Stimulated activated CD4-positive, alpha-beta T cell treated with anti-CD3 and anti-CD28 coated beads, TNF-alpha, amount 100 ng/mL, for 24 hours (primary cell): Measurements from ENCODE around the gene P2RY13.

Experiments used
- DNase-seq, 3 experiments: peaks; one replicate each; pipeline ENCODE4 v3.0.0-alpha.2; 2020; ENCODE audit warnings: low read depth in 3 of 3

The P2RY13 gene

DNA sequence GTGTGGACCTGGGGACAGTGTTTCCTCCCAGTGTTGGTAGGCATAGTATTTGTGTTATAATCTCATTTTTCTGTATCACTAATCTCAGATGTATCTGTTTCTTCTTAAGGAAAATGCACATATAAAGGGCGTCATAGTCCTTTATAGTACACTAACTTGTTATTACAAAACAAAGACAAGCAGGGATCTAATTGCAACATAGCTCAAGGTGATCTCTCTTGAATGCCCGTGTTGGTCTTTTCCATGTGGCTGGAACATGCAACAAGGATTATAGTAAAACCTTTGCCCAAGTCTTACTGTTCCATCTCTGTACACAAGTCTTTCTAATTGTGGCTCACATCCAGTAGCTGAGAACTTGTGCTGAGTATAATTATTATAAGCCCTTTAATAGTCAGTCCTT is 9.2 kb downstream of the P2RY13 start:
- DNase-seq, result no peak

DNA sequence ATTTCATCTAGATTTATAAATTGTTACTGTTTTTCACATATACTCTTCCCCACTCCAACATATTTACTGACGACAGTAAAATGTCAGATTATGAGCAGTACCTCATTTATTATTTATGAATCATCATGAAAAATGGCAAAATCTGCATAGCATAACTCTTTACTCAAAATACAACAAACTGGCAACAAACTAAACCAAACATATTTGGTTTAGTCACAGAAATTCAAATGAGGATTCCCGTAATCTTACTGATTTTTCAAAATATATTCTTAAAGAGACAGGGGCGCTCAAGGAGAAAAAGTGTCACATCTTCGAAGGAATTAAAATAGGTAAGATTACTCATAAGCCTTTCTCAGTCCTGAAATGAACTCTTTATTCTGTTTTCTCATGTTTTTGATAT is 9.7 kb downstream of the P2RY13 start:
- no peak for DNase-seq

DNA sequence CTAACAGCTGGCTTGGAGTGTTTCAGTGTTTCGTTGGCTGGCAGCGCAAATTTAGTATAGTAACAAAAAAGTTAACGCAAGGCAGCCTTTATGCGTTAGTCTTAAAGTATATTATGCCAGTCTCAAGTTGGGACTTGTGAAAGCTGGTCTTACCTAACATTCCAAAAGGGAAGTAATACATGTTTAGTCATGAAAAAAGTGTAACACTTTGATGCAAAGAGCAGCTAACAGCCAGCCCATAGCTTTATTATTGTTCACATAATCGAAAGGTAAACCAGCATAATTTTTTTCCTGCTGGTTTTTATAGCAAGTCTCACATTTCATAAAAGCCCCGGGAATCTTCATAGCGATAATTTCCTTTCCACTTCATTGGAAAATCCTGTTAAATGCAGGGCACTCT is 10.4 kb downstream of the P2RY13 start:
- DNase-seq, result no peak

GRCh38 chr3:151318313-151318712 is 11.0 kb downstream of the P2RY13 start:
- DNase-seq, result no peak

DNA sequence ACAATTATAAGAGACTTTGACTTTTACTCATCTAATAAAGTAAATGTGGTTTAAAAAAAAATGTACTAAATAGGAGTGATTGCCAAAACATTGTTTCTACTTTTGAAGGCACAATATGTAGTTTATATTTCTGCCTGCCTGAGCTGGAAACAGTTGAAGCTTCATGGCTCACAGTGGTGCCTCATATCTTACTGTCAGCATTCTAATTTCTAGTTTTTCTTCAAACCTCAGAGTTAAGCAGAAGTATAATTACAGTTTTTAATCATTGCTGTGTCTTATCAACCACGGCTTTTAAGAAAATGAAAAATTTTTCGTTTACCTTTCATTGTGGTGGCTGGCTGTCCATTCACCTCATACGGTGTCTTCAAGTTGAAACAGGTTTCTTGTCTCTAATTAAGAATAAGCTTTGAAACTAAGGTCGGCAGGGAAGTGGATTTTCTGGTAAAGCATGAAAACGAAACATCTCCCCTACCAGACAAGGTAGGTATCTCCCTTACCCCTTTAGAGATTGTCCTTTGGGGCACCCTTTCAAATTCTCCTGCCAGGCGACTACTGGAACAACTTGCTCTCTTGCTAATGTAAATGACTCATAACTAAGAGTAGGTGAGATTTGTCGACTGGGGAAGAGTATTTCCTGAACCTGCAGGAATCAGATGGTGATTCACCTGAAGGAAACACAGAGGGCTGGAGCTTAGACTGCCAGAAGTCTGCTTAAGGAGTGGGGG is 12.9 kb downstream of the P2RY13 start, which contains the start of gene GPR87:
Gene GPR87, minus strand, starts transcription at position 554 of the 725 bp plus-strand sequence. CDS start 16,720 bp downstream, outside the sequence.
- DNase-seq, result no peak

GRCh38 chr3:151315846-151316245 is 13.5 kb downstream of the P2RY13 start:
- DNase-seq, result no peak

GRCh38 chr3:151315136-151315535 is 14.2 kb downstream of the P2RY13 start:
- DNase-seq, result no peak

DNA sequence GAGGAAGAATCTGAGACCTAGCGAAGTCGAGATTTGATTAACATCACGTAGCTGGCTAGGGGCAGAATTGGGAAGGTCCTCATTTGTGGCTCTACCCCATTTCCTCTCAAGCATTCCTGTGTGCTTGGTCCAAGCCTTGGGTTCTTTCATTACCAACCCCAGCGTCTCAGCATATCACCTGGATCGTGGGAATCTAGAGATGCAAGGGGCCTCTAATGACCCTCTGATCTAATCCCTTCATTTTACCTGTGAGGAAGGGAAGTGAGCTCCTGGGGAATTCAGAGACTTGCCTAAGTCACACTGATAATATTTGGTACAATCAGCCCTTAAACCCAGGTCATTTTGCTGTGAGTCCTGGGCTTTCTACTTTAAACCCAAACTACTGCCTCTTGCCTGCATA is 14.8 kb downstream of the P2RY13 start:
- no peak for DNase-seq

DNA sequence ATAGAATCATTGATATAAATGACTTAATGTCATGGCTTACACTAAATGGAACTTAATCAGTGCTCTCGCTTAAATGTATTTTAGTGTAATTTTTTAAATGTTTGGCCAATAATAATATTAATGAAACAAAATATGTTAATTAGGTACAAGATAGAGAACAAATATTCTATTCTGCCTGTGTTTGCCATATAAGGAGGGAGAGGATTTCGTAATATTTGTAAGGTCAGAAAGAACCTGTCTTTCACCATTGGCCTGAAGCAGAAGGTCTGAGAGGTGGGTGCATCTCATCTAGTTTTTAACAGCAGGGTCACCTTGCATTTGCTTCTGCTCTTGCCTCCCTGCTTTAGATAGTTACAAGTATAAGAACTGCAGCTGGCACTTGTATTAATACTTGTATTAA is 15.2 kb downstream of the P2RY13 start:
- no peak for DNase-seq

- DNase-seq, result no peak
Measured at GRCh38 chr3:151312972-151313371, 16.4 kb downstream of the P2RY13 start.

- no peak for DNase-seq
Measured at GRCh38 chr3:151309566-151309965, 19.8 kb downstream of the P2RY13 start.

DNA sequence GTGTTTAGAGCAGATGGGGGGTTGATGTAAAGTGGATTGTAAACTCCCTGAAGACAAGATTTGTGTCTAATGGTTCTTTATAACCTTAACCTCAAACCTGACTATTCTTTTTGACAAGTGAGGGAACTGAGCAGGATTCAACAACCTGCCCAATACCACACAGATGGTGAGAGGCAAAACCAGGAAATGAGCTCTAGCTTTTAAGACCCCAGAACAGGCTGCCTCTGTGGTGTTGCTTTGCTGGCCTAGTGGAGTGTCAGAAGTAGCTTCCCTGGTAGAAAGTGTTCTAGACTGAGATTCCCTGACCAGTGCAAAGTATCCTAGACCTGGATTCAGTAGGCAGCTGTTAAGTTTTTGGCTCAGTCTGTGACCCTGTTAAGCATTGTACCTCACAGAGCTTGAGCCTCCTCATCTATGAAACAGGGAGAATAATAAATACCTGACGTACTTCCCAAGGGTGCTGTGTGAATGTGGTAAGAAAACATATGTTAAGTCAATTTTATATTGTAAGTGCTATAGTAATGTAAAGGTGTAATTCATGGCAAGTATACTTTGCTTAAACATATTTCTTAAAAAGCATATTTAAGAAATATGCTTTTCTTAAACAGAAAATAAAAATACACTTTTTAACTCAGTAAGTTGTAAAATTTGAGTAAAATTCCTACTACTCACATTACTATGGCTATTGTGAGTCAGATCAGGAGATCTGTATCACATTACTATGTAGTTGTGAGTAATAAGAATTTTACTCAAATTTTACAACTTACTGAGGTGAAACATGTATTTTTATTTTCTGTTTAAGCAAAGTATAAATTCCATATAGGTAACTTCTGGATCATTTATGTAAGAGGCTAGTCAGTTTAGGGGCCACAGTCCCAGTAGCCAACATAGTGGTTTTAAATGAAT is 21.5 kb downstream of the P2RY13 start:
- DNase-seq, result no peak

DNA sequence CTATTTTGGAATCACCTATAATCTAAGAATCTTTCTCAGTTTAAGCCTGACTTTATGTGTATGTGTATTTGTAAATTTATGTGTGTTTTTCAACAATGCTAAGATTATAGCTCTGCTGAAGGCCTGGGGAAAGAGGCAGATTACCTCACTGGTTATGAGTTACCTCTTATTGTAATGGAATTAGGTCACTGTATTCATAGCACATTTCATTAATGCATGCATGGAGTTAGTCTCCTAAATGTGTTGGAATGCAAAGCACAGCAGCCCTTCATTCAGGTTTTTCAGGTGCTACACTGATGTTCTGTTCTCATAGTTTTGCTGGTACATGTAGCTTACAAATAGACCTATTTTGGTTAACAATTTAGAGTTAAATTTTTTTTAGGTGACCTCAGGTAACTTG is 22.2 kb downstream of the P2RY13 start:
- DNase-seq, result no peak

DNA sequence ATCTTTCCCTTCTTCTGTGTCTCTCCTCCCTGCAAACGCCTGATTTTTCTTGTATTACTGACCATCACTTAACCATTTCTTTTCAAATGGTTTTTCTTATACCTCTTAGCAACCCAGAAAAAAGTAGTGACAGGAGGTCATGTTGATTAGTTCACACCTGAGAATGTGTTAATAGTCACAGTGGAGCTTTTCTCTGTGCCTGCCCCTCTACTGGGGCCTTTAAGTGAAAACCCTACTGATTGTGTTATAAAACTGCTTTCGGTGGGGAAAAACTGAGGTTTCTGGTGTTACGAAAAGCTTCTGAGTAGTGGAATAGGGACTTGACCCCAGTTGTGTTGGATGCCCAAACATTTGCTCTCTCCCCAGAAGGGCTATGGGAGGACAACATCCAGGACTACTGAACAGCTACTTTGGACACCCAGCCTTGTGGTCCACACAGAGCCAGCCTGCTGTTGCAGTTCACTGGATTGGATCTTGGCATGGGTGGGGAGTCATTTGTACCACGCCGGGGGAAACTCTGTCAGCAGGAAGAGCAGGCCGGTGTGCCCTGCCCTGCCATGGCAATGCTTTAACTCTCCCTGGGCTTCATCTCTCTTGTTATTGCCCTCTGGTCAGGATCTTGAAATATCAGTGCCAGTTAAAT is 23.1 kb downstream of the P2RY13 start:
- DNase-seq, result no peak

DNA sequence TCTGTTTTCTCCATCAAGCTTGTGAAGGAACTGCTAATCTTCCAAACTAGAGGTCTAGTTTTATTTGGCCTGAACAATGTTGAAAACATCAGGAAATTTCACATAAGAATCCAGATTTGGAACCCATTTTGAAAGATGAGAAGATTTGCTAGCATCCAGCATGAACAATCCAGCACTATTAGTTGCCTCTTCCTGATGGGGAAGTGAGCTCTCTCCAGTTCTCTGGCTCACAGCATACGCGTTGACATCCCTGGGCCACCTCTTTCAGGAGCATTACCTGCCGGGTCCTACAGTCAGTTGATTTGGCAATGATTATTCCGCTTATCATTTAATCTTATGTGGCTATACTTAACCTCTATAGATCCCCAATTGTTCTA is 23.6 kb downstream of the P2RY13 start:
- no peak for DNase-seq

DNA sequence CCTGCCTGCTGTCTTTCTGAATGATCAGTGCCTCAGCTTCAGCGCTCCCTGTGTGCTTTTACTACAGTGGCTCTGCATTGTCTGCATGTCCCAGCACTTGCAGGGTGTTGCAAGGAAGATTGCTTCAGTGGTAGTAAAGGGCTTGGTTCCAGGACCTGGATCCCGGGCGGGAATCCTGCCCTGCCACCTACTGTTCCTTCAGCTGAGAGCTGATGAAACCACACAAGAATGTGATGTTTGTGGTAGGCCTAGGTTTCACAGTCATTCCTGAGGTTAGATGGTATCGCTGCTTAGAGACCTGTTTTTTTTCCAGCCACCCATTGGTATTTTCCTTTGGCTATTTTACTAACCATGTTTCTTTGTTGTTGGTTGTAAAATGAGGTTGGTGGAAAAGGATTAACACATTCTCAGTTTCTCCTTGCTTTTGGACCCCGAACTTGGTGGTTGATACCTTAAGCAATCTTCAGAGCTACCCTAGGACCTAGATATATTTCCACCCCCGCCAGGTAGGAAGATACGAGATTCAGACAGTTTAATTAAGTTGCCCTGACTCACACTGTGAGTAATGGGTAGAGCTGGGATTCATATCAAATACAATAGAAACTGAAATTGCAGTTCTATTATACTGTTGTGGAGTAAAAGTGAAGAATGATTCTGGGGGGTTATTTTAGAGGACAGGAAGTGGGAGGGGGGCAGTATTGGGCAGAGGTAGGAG is 24.1 kb downstream of the P2RY13 start:
- DNase-seq, result no peak

- DNase-seq, result no peak
Measured at GRCh38 chr3:151303751-151304150, 25.6 kb downstream of the P2RY13 start.

DNA sequence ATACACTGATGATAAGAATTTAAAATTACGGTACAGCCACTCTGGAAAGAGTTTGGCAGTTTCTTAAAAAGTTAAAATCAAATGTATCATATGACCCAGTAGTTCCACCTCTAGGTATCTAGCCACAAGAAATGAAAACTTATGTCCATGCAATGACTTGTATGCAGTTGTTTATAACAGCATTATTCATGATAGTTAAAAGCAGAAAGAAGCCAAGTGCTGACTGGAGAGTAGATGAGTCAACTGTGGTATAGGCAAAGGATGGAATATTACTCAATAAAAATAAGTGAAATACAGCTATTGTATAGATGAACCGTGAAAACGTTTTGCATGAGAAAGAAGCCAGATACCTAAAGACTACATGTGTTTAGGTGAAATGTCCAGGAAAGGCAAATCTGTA is 27.6 kb downstream of the P2RY13 start:
- no peak for DNase-seq

- no peak for DNase-seq
Measured at GRCh38 chr3:151300539-151300938, 28.8 kb downstream of the P2RY13 start.

DNA sequence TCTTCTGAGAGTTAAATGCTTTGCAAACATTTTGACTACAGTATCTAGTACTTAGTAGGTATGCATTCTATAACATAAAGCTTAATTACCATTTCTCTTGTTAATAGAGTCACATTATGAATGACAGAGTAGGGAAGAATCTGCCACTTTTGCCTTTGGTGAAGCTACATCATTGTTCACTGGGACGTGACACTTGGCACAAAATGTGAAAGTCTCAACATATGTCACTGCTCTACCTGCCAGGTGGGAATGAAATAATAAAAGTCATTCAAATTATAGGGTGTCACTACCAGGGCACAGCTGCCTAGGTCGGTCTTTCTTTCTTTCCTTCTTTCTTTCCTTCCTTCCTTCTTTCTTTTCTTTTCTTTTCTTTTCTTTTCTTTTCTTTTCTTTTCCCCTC is 30.3 kb downstream of the P2RY13 start:
- no peak for DNase-seq

- DNase-seq, result no peak
Measured at GRCh38 chr3:151297429-151297828, 31.9 kb downstream of the P2RY13 start.

DNA sequence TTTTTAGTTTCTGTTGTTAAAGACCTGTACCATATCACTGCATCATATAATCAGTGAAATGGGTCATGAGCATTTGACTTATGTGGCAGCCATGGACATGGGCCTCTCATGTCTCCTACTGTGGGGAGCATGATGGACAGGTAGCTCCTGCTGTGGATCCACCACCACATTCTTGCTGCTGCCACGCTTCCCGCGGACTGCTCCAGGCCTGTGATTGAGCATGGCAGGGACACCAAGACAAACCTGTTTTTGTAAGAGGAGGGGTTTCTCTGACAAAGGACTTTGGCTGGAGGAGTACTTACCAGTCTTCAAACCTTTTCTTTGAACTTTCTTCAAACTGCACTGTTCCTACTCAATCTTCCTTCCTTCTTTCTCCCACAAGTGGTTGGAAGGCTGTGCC is 33.1 kb downstream of the P2RY13 start:
- no peak for DNase-seq
